ENCODE data around the gene MRPL53. TPM values are rescaled to one million over a fixed set of nuclear protein-coding genes. Genes with fewer than 3 reads are reported as not detected.

Gene MRPL53
- total and polyA plus RNA-seq, 2 of the 13 experiments (the other 11 are each of a cell fraction or from before 2014, with no cell fraction given): 34.3 to 51.9 TPM

GRCh38 chr2:74503506-74504475, 31.3 kb upstream of the MRPL53 start (continued):
- TF ChIP-seq, protein P1, sequence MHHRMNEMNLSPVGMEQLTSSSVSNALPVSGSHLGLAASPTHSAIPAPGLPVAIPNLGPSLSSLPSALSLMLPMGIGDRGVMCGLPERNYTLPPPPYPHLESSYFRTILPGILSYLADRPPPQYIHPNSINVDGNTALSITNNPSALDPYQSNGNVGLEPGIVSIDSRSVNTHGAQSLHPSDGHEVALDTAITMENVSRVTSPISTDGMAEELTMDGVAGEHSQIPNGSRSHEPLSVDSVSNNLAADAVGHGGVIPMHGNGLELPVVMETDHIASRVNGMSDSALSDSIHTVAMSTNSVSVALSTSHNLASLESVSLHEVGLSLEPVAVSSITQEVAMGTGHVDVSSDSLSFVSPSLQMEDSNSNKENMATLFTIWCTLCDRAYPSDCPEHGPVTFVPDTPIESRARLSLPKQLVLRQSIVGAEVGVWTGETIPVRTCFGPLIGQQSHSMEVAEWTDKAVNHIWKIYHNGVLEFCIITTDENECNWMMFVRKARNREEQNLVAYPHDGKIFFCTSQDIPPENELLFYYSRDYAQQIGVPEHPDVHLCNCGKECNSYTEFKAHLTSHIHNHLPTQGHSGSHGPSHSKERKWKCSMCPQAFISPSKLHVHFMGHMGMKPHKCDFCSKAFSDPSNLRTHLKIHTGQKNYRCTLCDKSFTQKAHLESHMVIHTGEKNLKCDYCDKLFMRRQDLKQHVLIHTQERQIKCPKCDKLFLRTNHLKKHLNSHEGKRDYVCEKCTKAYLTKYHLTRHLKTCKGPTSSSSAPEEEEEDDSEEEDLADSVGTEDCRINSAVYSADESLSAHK (CRISPR knock-in tag; IDR thresholded peaks at IDR 0.05; ENCODE audit: borderline replicate concordance): no peak
- no peak for TF ChIP-seq ZKSCAN5 (CRISPR knock-in tag; IDR thresholded peaks at IDR 0.05)
- TF ChIP-seq, protein P2, sequence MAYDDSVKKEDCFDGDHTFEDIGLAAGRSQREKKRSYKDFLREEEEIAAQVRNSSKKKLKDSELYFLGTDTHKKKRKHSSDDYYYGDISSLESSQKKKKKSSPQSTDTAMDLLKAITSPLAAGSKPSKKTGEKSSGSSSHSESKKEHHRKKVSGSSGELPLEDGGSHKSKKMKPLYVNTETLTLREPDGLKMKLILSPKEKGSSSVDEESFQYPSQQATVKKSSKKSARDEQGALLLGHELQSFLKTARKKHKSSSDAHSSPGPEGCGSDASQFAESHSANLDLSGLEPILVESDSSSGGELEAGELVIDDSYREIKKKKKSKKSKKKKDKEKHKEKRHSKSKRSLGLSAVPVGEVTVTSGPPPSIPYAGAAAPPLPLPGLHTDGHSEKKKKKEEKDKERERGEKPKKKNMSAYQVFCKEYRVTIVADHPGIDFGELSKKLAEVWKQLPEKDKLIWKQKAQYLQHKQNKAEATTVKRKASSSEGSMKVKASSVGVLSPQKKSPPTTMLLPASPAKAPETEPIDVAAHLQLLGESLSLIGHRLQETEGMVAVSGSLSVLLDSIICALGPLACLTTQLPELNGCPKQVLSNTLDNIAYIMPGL (CRISPR knock-in tag; IDR thresholded peaks at IDR 0.05; ENCODE audit: borderline replicate concordance in 1 of 2, low read depth in 1 of 2): no peak
- TF ChIP-seq TIGD3 (CRISPR knock-in tag; IDR thresholded peaks at IDR 0.05; ENCODE audit: borderline replicate concordance): no peak
- no peak for TF ChIP-seq ZNF644 (CRISPR knock-in tag; IDR thresholded peaks at IDR 0.05; ENCODE audit: low read depth)
- no peak for TF ChIP-seq HDAC2 (CRISPR knock-in tag; IDR thresholded peaks at IDR 0.05)
- no peak for TF ChIP-seq JUNB (CRISPR knock-in tag; IDR thresholded peaks at IDR 0.05; ENCODE audit: borderline replicate concordance)
- no peak for TF ChIP-seq ATF7 (IDR thresholded peaks at IDR 0.05)
- no peak; the same call in 1 of the 2 replicates for TF ChIP-seq ATF7 (CRISPR knock-in tag; IDR thresholded peaks at IDR 0.05)
- TF ChIP-seq ZNF317 (CRISPR knock-in tag; IDR thresholded peaks at IDR 0.05): no peak
- TF ChIP-seq MBD4 (IDR thresholded peaks at IDR 0.05; ENCODE audit: borderline replicate concordance, low read length): no peak
- no peak for TF ChIP-seq ZNF790 (CRISPR knock-in tag; IDR thresholded peaks at IDR 0.05; ENCODE audit: borderline replicate concordance)
- TF ChIP-seq HOXA5 (CRISPR knock-in tag; IDR thresholded peaks at IDR 0.05): no peak
- TF ChIP-seq, protein P3, sequence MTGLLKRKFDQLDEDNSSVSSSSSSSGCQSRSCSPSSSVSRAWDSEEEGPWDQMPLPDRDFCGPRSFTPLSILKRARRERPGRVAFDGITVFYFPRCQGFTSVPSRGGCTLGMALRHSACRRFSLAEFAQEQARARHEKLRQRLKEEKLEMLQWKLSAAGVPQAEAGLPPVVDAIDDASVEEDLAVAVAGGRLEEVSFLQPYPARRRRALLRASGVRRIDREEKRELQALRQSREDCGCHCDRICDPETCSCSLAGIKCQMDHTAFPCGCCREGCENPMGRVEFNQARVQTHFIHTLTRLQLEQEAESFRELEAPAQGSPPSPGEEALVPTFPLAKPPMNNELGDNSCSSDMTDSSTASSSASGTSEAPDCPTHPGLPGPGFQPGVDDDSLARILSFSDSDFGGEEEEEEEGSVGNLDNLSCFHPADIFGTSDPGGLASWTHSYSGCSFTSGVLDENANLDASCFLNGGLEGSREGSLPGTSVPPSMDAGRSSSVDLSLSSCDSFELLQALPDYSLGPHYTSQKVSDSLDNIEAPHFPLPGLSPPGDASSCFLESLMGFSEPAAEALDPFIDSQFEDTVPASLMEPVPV (CRISPR knock-in tag; IDR thresholded peaks at IDR 0.05): no peak
- no peak for TF ChIP-seq ZNF180 (CRISPR knock-in tag; IDR thresholded peaks at IDR 0.05; ENCODE audit: borderline replicate concordance, low read depth)
- no peak for TF ChIP-seq DBP (CRISPR knock-in tag; IDR thresholded peaks at IDR 0.05; ENCODE audit: not compliant biosample characterization)
- TF ChIP-seq AGO2 (optimal IDR thresholded peaks at IDR 0.05; ENCODE audit: low read depth, low read length): peak; percentile 12
- TF ChIP-seq, protein P4, sequence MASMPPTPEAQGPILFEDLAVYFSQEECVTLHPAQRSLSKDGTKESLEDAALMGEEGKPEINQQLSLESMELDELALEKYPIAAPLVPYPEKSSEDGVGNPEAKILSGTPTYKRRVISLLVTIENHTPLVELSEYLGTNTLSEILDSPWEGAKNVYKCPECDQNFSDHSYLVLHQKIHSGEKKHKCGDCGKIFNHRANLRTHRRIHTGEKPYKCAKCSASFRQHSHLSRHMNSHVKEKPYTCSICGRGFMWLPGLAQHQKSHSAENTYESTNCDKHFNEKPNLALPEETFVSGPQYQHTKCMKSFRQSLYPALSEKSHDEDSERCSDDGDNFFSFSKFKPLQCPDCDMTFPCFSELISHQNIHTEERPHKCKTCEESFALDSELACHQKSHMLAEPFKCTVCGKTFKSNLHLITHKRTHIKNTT (CRISPR knock-in tag; IDR thresholded peaks at IDR 0.05): no peak
- no peak; the same call in 1 of the 2 replicates for TF ChIP-seq ZNF430 (CRISPR knock-in tag; IDR thresholded peaks at IDR 0.05)

All from HepG2 (cell line).